ENCODE data around the gene BMP5.

The BMP5 gene

GRCh38 chr6:55875400-55875799, at the start of gene BMP5:
Gene BMP5, minus strand, starts transcription at chr6:55875590. Its CDS starts 725 bp downstream, at chr6:55874865.
- DNase-seq (ENCODE audit: extremely low read depth, insufficient read length) = no peak
- Histone ChIP-seq H3K27me3 (replicated peaks; ENCODE audit: control insufficient read depth, insufficient read depth, low read length) (no peaks in the 10 kb centered on the region), H3K4me3 (replicated peaks; ENCODE audit: low read depth, low read length) (no peak within 1 kb of the TSS), H3K36me3 (ENCODE audit: control insufficient read depth, insufficient read depth, low read length) (no peaks in the 10 kb centered on the region)
- TF ChIP-seq, protein P1, sequence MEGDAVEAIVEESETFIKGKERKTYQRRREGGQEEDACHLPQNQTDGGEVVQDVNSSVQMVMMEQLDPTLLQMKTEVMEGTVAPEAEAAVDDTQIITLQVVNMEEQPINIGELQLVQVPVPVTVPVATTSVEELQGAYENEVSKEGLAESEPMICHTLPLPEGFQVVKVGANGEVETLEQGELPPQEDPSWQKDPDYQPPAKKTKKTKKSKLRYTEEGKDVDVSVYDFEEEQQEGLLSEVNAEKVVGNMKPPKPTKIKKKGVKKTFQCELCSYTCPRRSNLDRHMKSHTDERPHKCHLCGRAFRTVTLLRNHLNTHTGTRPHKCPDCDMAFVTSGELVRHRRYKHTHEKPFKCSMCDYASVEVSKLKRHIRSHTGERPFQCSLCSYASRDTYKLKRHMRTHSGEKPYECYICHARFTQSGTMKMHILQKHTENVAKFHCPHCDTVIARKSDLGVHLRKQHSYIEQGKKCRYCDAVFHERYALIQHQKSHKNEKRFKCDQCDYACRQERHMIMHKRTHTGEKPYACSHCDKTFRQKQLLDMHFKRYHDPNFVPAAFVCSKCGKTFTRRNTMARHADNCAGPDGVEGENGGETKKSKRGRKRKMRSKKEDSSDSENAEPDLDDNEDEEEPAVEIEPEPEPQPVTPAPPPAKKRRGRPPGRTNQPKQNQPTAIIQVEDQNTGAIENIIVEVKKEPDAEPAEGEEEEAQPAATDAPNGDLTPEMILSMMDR (IDR thresholded peaks at IDR 0.05; ENCODE audit: insufficient read depth, low read length, poor library complexity, severe bottlenecking) = no peak

DNA sequence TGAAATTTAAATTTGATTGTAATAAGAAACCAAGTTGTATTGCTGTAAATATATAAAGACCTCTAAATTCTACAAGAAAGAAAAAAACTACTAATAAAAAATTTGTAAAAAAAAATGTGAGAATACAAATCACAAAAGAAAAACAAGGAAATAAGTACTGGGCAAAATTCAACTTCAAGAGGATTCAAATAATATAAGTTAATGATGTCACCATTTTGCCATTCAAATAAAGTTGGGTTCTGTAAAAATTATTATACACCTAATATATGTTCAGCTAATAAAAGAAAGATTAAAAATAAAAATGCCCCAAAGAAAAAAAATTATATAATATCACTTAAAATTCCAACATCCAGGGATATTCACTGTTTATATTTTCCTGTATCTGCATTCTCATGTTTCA, 47.0 kb upstream of the BMP5 start:
- DNase-seq (ENCODE audit: extremely low read depth, insufficient read length) = no peak
- Histone ChIP-seq H3K27me3 (replicated peaks; ENCODE audit: control insufficient read depth, insufficient read depth, low read length) (no peaks in the 10 kb centered on the region), H3K36me3 (ENCODE audit: control insufficient read depth, insufficient read depth, low read length) (no peaks in the 10 kb centered on the region), H3K4me3 (replicated peaks; ENCODE audit: low read depth, low read length) (no peak overlapping the region)
- TF ChIP-seq, protein P1 (IDR thresholded peaks at IDR 0.05; ENCODE audit: insufficient read depth, low read length, poor library complexity, severe bottlenecking) = no peak

DNA sequence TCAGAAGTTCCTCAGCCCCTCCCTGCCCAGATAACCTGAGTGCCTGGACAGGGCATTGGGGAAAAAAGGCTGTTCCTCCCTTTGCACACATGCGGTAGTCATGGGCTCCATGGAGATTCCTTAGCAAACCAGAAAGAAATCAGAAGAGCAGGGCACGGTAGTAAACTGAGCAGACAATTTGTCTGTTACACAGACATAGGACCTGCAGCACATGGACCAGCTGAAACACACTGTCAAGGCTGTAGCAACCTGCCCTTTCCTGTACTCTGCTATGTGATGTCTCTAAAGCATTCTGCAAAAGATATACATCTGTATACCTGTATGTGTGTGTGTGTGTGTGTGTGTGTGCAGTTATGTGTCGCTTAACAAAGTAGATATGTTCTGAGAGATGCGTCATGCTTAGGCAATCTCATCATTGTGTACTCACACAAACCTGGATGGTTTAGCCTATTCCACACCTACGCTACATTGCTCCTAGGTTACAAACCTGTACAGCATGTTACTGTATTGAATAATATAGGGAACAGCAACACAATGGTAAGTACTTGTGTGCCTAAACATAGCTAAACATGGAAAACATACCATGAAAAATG, 44.4 kb upstream of the BMP5 start:
- Histone ChIP-seq H3K4me3 (replicated peaks; ENCODE audit: low read depth, low read length) (no peak overlapping the region), H3K36me3 (ENCODE audit: control insufficient read depth, insufficient read depth, low read length) (no peaks in the 10 kb centered on the region), H3K27me3 (replicated peaks; ENCODE audit: control insufficient read depth, insufficient read depth, low read length) (no peaks in the 10 kb centered on the region)
- no peak for DNase-seq (ENCODE audit: extremely low read depth, insufficient read length)
- TF ChIP-seq, protein P1 (IDR thresholded peaks at IDR 0.05; ENCODE audit: insufficient read depth, low read length, poor library complexity, severe bottlenecking) = no peak

GRCh38 chr6:55918639-55919038, 43.2 kb upstream of the BMP5 start:
- TF ChIP-seq, protein P1 (IDR thresholded peaks at IDR 0.05; ENCODE audit: insufficient read depth, low read length, poor library complexity, severe bottlenecking) = no peak

DNA sequence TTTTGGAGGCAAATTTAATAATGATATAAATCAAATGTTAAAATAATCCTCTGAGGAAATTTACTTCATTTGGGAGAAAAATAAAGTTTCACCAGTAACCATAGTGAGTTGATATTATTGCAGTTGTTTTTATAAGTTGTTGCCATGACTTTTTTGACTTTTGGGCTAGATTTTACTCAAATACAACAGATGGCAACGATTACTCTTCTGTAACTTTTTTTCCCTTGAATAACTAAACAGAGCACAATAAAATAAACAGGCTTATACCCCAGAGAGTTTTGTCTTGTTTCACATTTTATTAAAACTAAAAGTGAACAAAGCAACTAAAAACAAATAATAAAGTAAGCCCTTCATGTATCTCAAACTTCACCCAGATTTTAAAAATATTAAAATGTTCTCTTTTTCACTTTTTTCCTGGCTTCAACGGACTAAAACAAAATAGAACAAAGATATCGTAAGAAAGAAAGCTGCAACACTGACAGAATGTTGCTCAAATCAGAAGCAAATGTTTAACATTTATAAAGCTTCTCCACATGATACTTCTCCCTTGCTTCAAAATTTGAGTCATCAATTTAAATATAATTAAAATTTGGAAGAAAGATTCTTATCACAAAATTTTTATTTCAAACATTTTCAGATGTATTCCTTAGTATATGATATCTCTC, 42.5 kb upstream of the BMP5 start:
- TF ChIP-seq, protein P1 (IDR thresholded peaks at IDR 0.05; ENCODE audit: insufficient read depth, low read length, poor library complexity, severe bottlenecking) = no peak
- DNase-seq (ENCODE audit: extremely low read depth, insufficient read length) = no peak
- Histone ChIP-seq H3K4me3 (replicated peaks; ENCODE audit: low read depth, low read length) (no peak overlapping the region), H3K27me3 (replicated peaks; ENCODE audit: control insufficient read depth, insufficient read depth, low read length) (no peaks in the 10 kb centered on the region), H3K36me3 (ENCODE audit: control insufficient read depth, insufficient read depth, low read length) (no peaks in the 10 kb centered on the region)

More at GRCh38 chr6:55918639-55919038, 43.2 kb upstream of the BMP5 start:
- DNase-seq (ENCODE audit: extremely low read depth, insufficient read length) = no peak
- Histone ChIP-seq H3K27me3 (replicated peaks; ENCODE audit: control insufficient read depth, insufficient read depth, low read length) (no peaks in the 10 kb centered on the region), H3K36me3 (ENCODE audit: control insufficient read depth, insufficient read depth, low read length) (no peaks in the 10 kb centered on the region), H3K4me3 (replicated peaks; ENCODE audit: low read depth, low read length) (no peak overlapping the region)
